ENCODE data around the gene HBA1.
"Not testable (repeated sequence)": the region's sequence is repeated elsewhere in the genome, so short reads cannot be mapped to it uniquely, and the experiment has no call there.

HBA1 gene

DNA sequence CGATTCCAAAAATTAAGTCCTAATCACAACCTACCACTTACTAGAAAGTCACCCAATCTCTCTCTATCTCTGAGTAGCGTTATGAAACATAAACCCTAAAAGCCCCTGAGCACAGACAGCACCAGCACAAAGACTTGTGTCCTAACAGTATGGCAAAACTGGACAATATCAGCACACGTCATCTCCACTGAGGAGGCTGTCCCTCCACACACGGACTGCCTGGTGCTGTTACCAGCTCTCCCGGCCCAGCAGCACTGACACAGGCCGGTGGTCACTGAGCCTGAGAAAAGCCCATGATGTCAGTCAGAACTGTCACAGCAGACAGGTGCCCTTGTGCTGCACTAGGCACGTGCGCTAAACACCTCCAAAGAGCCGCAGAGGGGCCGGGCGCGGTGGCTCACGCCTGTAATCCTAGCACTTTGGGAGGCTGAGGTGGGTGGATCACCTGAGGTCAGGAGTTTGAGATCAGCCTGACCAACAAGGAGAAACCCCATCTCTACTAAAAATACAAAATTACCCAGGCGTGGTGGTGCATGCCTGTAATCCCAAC is 35.2 kb downstream of the HBA1 start:
- not testable (repeated sequence) for DNase-seq

- no peak for DNase-seq
Observed at GRCh38 chr16:212999-213398, 36.5 kb downstream of the HBA1 start.

- DNase-seq: no peak
Observed at GRCh38 chr16:220021-220420, 43.5 kb downstream of the HBA1 start.
